ENCODE measurements around the gene TEN1. TPM values are rescaled to one million over a fixed set of nuclear protein-coding genes. Genes with fewer than 3 reads are reported as not detected.
"Not testable (repeated sequence)": the region's sequence is repeated elsewhere in the genome, so short reads cannot be mapped to it uniquely, and the experiment has no call there.

Gene TEN1
- total and polyA plus RNA-seq, 7 experiments from 2014 or later: 12.8 to 20.1 (median 13.8) TPM

DNA sequence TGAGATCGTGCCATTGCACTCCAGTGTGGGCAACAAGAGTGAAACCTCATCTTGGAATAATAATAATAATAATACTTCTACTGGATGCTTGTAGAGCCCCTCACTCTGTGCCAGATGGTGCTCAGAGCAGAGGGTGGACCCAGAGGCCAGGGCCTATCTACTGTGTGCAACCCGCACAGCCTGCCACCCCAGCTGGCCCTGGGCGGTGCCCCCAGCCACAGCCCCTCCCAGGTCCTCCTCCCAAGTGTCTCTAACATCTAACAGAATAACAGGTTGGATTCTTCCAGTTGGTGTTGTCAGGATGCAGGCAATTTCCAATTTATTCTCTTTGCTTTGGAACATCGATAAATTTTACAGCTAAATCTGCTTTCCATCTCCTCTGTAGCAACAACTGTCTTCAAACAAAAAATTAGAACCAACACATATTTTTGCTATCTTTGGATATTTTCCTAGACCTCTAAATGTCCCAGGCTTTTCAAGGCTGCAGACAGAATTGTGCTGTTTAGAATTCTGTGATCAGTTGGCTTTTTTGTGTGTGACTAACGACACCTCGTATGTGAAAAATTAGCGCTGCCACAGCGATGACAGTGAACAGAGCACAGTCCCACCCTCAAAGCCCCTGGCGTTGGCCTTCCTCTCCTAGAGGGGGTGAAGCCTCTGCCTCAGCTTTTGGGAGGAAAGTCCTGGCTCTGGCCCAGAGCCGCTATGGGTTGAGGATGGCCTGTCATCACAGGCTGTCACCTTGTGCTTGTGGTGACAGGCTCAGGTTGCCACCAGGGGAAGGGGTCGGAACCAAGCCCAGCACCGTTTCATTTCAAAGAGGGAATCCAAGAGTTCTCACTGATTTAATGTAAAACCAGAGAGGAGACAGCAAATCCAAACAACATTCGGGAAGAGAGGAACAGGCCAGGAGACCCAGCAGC is 55.6 kb downstream of the TEN1 start:
- Mint-ChIP-seq H3K36me3 (peaks cover 0 to 16% (median 10%) of the 10 kb centered on the region in 5 donors), H3K27ac (peak overlapping the region in 7 of 9 donors; percentile 8 to 92 (median 51)), H3K27me3 (no peaks in the 10 kb centered on the region), H3K9me3 (no peaks in the 10 kb centered on the region), H3K4me1 (peaks cover 3 to 29% (median 19%) of the 10 kb centered on the region in 7 donors), H3K4me3 (no peak overlapping the region)
- no peak overlapping the region for H3K4me3 ChIP-seq (ENCODE audit: low read length)
- DNase-seq (no peak), ATAC-seq (no peak)
- peaks cover 6 to 21% (median 7%) of the 10 kb centered on the region in 3 experiments for H3K36me3 ChIP-seq (ENCODE audit: control insufficient read depth in 2 of 3, insufficient read depth in 3 of 3, low read length in 3 of 3)
- H3K9me3 ChIP-seq (ENCODE audit: control insufficient read depth in 2 of 3, low read length in 3 of 3): no peaks in the 10 kb centered on the region
- CTCF ChIA-PET: interaction anchor here (0.6 to 1.6 kb wide), 3 partner anchors 12 to 73 kb away, joined by 3 to 6 read pairs (median 4); no protein-coding TSS in a partner anchor
- peaks cover 2 to 7% of the 10 kb centered on the region in 2 donors for H3K4me1 ChIP-seq (ENCODE audit: control insufficient read depth in 2 of 2, insufficient read depth in 2 of 2, low read length in 2 of 2)
- intact Hi-C loops (cut with micrococcal nuclease): no loop called here
- H3K27ac ChIP-seq (ENCODE audit: low read depth, low read length): no peak overlapping the region
- H3K27me3 ChIP-seq (ENCODE audit: control insufficient read depth in 2 of 2, insufficient read depth in 2 of 2, low read length in 2 of 2): no peaks in the 10 kb centered on the region
- POLR2A ChIA-PET: interaction anchor here (0.9 to 1.3 kb wide), 2 partner anchors 8 to 29 kb away, joined by 3 to 4 read pairs; no protein-coding TSS in a partner anchor

DNA sequence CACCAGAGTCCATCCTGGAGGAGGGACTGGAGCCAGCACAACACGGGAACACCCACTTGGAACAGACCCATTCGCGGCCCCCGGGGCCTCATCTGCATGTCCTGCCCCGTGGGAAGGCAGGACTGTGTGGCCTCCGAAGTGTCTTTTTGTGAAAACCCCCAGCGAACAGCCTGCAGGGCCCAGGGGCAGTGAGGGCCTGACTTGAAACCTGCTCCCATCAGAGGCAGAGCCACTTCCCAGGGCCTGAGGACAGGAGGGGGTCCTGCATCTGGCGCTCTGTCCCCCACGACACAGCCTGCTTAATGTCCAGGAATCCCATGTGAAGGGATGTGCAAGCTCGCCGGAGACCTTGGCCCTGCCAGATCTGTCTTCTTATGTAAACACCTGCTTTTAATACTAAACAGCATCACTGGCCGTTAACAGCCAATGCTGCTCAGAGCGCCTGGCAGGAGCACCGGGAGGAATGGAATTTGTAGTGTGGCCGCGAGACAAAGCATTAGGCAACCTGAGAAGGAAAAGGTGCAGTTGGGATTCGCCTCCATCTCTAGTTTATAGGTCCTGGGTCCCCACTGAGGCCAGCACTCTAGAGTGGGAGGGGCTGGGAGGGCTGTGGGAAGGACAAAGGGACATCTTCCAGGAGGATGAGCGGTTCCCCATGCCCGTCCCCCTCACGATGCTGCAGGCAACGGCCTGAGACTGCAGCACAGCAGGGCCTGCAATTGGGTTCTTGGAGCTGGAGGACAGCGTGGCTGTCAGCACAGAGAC is 57.6 kb downstream of the TEN1 start:
- Histone ChIP-seq H3K27me3 (ENCODE audit: control insufficient read depth in 2 of 2, insufficient read depth in 2 of 2, low read length in 2 of 2) (no peaks in the 10 kb centered on the region), H3K4me1 (ENCODE audit: control insufficient read depth in 2 of 2, insufficient read depth in 2 of 2, low read length in 2 of 2) (no peaks in the 10 kb centered on the region), H3K4me3 (ENCODE audit: low read length) (no peak overlapping the region), H3K36me3 (ENCODE audit: control insufficient read depth in 2 of 3, insufficient read depth in 3 of 3, low read length in 3 of 3) (peaks cover 9 to 41% (median 23%) of the 10 kb centered on the region in 3 experiments), H3K9me3 (ENCODE audit: control insufficient read depth in 2 of 3, low read length in 3 of 3) (no peaks in the 10 kb centered on the region), H3K27ac (ENCODE audit: low read depth, low read length) (no peak overlapping the region)
- H3K36me3 Mint-ChIP-seq: peaks cover 6 to 32% (median 15%) of the 10 kb centered on the region in 5 donors
- H3K4me3 Mint-ChIP-seq: no peak overlapping the region
- ChIA-PET CTCF (interaction anchor here (0.6 kb wide), 1 partner anchor 150 kb away, joined by 5 read pairs; no protein-coding TSS in a partner anchor), POLR2A (interaction anchor here (1.5 kb wide), 1 partner anchor 14 kb away, joined by 3 read pairs; no protein-coding TSS in a partner anchor)
- DNase-seq: no peak
- no peaks in the 10 kb centered on the region for H3K9me3 Mint-ChIP-seq
- ATAC-seq: no peak
- H3K27me3 Mint-ChIP-seq: no peaks in the 10 kb centered on the region
- intact Hi-C loops (cut with micrococcal nuclease): no loop called here
- peak overlapping the region in 8 of 9 donors; percentile 9 to 80 (median 63) for H3K27ac Mint-ChIP-seq
- peaks cover 0 to 21% (median 12%) of the 10 kb centered on the region in 7 donors for H3K4me1 Mint-ChIP-seq

DNA sequence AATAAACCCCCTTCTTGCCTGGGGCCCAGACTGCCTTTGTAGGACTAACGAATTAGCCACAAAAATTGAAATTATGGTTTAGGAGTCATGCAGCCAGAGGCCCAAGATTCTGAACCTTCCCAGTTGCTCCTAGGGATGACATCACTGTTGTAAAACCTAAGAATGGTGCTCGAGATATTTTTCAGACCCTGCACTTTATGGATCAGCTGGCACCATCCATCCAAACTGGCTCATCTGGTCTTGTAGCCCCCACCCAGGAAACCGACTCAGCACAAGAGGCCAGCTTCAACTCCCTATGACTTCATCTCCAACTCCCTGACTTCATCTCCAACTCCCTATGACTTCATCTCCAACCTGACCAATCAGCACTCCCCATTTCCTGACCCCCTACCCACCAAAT is 59.0 kb downstream of the TEN1 start:
- ATAC-seq: no peak
- CTCF ChIA-PET: interaction anchor here (0.7 kb wide), 1 partner anchor 470 kb away, joined by 3 read pairs; no protein-coding TSS in a partner anchor
- H3K36me3 Mint-ChIP-seq: peaks cover 6 to 39% (median 15%) of the 10 kb centered on the region in 5 donors

DNA sequence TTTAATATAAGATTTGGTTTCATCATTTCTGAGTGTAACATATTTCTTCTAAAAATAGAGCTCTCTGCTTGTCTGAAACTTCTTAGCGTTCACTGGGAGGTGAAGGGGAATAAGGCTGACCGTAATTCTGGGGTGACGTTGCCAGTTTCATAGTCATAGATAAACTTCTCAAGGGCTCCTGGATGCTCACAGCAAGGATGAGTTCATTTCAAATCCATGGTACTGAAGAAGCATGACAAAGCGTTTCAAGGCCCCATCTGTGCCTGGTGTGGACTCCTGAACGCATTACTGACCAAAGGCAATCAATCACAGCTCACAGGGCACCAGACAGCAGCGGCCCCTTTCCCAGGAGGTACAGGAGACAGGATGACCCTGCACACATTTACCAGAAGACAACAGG is 60.1 kb downstream of the TEN1 start:
- Mint-ChIP-seq H3K9me3 (no peaks in the 10 kb centered on the region), H3K27ac (peak overlapping the region in 4 of 9 donors; percentile 6 to 64 (median 44)), H3K4me3 (no peak overlapping the region), H3K4me1 (peaks cover 0 to 17% (median 7%) of the 10 kb centered on the region in 7 donors), H3K27me3 (no peaks in the 10 kb centered on the region), H3K36me3 (peaks cover 7 to 50% (median 19%) of the 10 kb centered on the region in 5 donors)
- CTCF ChIA-PET: interaction anchor here (1.2 kb wide), 1 partner anchor 25 kb away, joined by 4 read pairs; no protein-coding TSS in a partner anchor
- no peaks in the 10 kb centered on the region for H3K9me3 ChIP-seq (ENCODE audit: control insufficient read depth in 2 of 3, low read length in 3 of 3)
- H3K4me3 ChIP-seq (ENCODE audit: low read length): no peak overlapping the region
- H3K27ac ChIP-seq (ENCODE audit: low read depth, low read length): no peak overlapping the region
- no peaks in the 10 kb centered on the region for H3K27me3 ChIP-seq (ENCODE audit: control insufficient read depth in 2 of 2, insufficient read depth in 2 of 2, low read length in 2 of 2)
- peaks cover 23 to 66% (median 26%) of the 10 kb centered on the region in 3 experiments for H3K36me3 ChIP-seq (ENCODE audit: control insufficient read depth in 2 of 3, insufficient read depth in 3 of 3, low read length in 3 of 3)
- DNase-seq (no peak), ATAC-seq (no peak)
- intact Hi-C loops (cut with micrococcal nuclease): no loop called here
- no peaks in the 10 kb centered on the region for H3K4me1 ChIP-seq (ENCODE audit: control insufficient read depth in 2 of 2, insufficient read depth in 2 of 2, low read length in 2 of 2)
- POLR2A ChIA-PET: no interaction called here

More for the DNA sequence above, 59.0 kb downstream of the TEN1 start:
- no peaks in the 10 kb centered on the region for H3K9me3 Mint-ChIP-seq
- peaks cover 13 to 55% (median 23%) of the 10 kb centered on the region in 3 experiments for H3K36me3 ChIP-seq (ENCODE audit: control insufficient read depth in 2 of 3, insufficient read depth in 3 of 3, low read length in 3 of 3)
- POLR2A ChIA-PET: no interaction called here
- no peaks in the 10 kb centered on the region for H3K27me3 Mint-ChIP-seq
- no peak overlapping the region for H3K27ac ChIP-seq (ENCODE audit: low read depth, low read length)
- no peaks in the 10 kb centered on the region for H3K4me1 ChIP-seq (ENCODE audit: control insufficient read depth in 2 of 2, insufficient read depth in 2 of 2, low read length in 2 of 2)
- H3K27me3 ChIP-seq (ENCODE audit: control insufficient read depth in 2 of 2, insufficient read depth in 2 of 2, low read length in 2 of 2): no peaks in the 10 kb centered on the region
- DNase-seq: no peak
- peaks cover 0 to 21% (median 12%) of the 10 kb centered on the region in 7 donors for H3K4me1 Mint-ChIP-seq
- H3K4me3 ChIP-seq (ENCODE audit: low read length): no peak overlapping the region
- no peaks in the 10 kb centered on the region for H3K9me3 ChIP-seq (ENCODE audit: control insufficient read depth in 2 of 3, low read length in 3 of 3)
- intact Hi-C loops (cut with micrococcal nuclease): no loop called here
- peak overlapping the region in 5 of 9 donors; percentile 47 to 77 (median 62) for H3K27ac Mint-ChIP-seq
- H3K4me3 Mint-ChIP-seq: no peak overlapping the region

DNA sequence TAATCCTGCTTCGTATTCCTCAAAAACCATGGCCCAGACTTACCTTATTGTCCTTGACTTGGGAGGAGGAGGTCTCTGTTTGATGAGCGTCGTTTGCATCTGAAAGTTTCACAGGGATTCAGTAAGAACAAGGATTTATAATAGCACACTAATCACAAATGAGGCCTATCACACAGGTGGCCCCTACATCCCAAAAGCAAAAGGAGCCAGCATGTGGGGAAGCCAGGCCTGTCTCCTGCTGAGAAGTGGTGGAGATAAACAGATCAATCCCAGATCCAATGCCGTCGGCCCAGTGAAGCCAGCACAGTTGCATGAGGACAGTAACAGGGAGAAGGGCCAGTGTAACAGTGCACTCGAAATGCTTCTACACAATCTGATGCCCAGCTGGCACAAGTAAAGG is 61.3 kb downstream of the TEN1 start:
- H3K4me1 ChIP-seq (ENCODE audit: control insufficient read depth in 2 of 2, insufficient read depth in 2 of 2, low read length in 2 of 2): no peaks in the 10 kb centered on the region
- ATAC-seq (no peak), DNase-seq (no peak)
- ChIA-PET POLR2A (interaction anchor here (0.8 kb wide), 1 partner anchor 11 kb away, joined by 3 read pairs; no protein-coding TSS in a partner anchor), CTCF (interaction anchor here (1.0 to 2.2 kb wide), 3 partner anchors 21 to 26 kb away, joined by 3 to 7 read pairs (median 4); no protein-coding TSS in a partner anchor)
- no peaks in the 10 kb centered on the region for H3K27me3 Mint-ChIP-seq
- H3K36me3 ChIP-seq (ENCODE audit: control insufficient read depth in 2 of 3, insufficient read depth in 3 of 3, low read length in 3 of 3): peaks cover 24 to 78% (median 38%) of the 10 kb centered on the region in 3 experiments
- H3K4me3 Mint-ChIP-seq: no peak overlapping the region
- no peaks in the 10 kb centered on the region for H3K9me3 ChIP-seq (ENCODE audit: control insufficient read depth in 2 of 3, low read length in 3 of 3)
- H3K27ac ChIP-seq (ENCODE audit: low read depth, low read length): no peak overlapping the region
- H3K27me3 ChIP-seq (ENCODE audit: control insufficient read depth in 2 of 2, insufficient read depth in 2 of 2, low read length in 2 of 2): no peaks in the 10 kb centered on the region
- H3K27ac Mint-ChIP-seq: peak overlapping the region in 3 of 9 donors; percentile 34 to 65 (median 51)
- peaks cover 0 to 10% (median 2%) of the 10 kb centered on the region in 7 donors for H3K4me1 Mint-ChIP-seq
- H3K9me3 Mint-ChIP-seq: no peaks in the 10 kb centered on the region
- intact Hi-C loops (cut with micrococcal nuclease): no loop called here
- H3K4me3 ChIP-seq (ENCODE audit: low read length): no peak overlapping the region
- H3K36me3 Mint-ChIP-seq: peaks cover 7 to 62% (median 24%) of the 10 kb centered on the region in 5 donors

DNA sequence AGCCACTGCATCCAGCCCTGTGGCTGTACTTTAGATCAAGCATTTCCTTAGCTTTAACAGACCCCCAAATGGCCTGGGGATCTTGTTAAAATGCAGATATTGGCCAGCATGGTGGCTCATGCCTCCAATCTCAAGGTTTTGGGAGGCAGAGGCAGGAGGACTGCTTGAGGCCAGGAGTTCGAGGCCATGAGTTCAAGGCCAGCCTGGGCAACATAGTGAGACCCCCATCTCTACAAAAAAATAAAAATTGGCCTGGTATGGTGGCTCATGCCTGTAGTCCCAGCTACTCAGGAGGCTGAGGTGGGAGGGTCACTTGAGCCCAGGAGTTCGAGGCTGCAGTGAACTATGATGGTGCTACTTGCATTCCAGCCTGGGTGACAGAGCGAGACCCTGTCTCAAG is 63.8 kb downstream of the TEN1 start:
- H3K4me1 Mint-ChIP-seq; ATAC-seq; H3K9me3 Mint-ChIP-seq; intact Hi-C loops (cut with micrococcal nuclease); H3K27me3 ChIP-seq (ENCODE audit: control insufficient read depth in 2 of 2, insufficient read depth in 2 of 2, low read length in 2 of 2); H3K4me3 ChIP-seq (ENCODE audit: low read length); DNase-seq; H3K9me3 ChIP-seq (ENCODE audit: control insufficient read depth in 2 of 3, low read length in 3 of 3); H3K27me3 Mint-ChIP-seq; H3K27ac ChIP-seq (ENCODE audit: low read depth, low read length); H3K4me3 Mint-ChIP-seq; CTCF ChIA-PET; H3K4me1 ChIP-seq (ENCODE audit: control insufficient read depth in 2 of 2, insufficient read depth in 2 of 2, low read length in 2 of 2): not testable (repeated sequence)
- Mint-ChIP-seq H3K36me3 (peaks cover 9 to 71% (median 26%) of the 10 kb centered on the region in 5 donors), H3K27ac (peak overlapping the region in 2 of 9 donors; percentile 17 to 49)
- POLR2A ChIA-PET: interaction anchor here (1.1 kb wide), 1 partner anchor 9 kb away, joined by 3 read pairs; no protein-coding TSS in a partner anchor
- H3K36me3 ChIP-seq (ENCODE audit: control insufficient read depth in 2 of 3, insufficient read depth in 3 of 3, low read length in 3 of 3): peaks cover 23 to 96% (median 47%) of the 10 kb centered on the region in 3 experiments

Data from naive thymus-derived CD4-positive, alpha-beta T cell (primary cell).